GM12878 (cell line): Measurements from ENCODE around the gene ASH1L. TPM values are rescaled to one million over a fixed set of nuclear protein-coding genes. Genes with fewer than 3 reads are reported as not detected.

ENCODE experiments used
- ATAC-seq: fragments of 200-7000 bp; cut with Tn5 transposase; 3 replicates; pipeline ENCODE4 v1.9.1; 2020; ENCODE audit warnings: mild to moderate bottlenecking, moderate library complexity
- BruUV-seq: library from RNA; stranded (reverse); fragments of 400-500 nt; replicated peaks from 2 replicates; lab custom pipeline; 2021; lab: Mats Ljungman, UMichigan
- CTCF ChIA-PET: fragments of 300-600 bp; sonication (Branson Sonifier 250); formaldehyde crosslinking; extraction: SDS; loops from one replicate; lab custom pipeline; 2021; ENCODE audit warnings: inconsistent platforms; lab: Yijun Ruan, JAX
- POLR2A ChIA-PET: fragments of 350-600 bp; formaldehyde crosslinking; extraction: SDS; loops from one replicate; lab custom pipeline; 2021; ENCODE audit warnings: inconsistent platforms; lab: Charles Lee
- RAD21 ChIA-PET: fragments of 300-600 bp; sonication (Branson Sonifier 250); formaldehyde crosslinking; loops from one replicate; lab custom pipeline; 2023; ENCODE audit warnings: antibody characterized with exemption; ENCODE audit not compliant: unreplicated experiment; lab: Charles Lee
- SMC1A ChIA-PET: fragments of 300-600 bp; sonication (Branson Sonifier 250); formaldehyde crosslinking; loops from one replicate; lab custom pipeline; 2023; ENCODE audit not compliant: unreplicated experiment, uncharacterized antibody; lab: Charles Lee
- DNase-seq: peaks from one replicate; pipeline ENCODE4 v3.0.0-alpha.2; 2011; ENCODE audit warnings: low read depth, low spot score
- FAIRE-seq: peaks from 3 replicates; lab custom pipeline; 2011; peaks lifted over from hg19 to GRCh38; lab: Jason Lieb, UNC
- H2AFZ ChIP-seq: 2 replicates; pipeline ENCODE4 v1.6.0; 2011; ENCODE audit warnings: low read depth, low read length, control low read depth; ENCODE audit not compliant: control insufficient read depth
- H3K27ac ChIP-seq: 2 replicates; pipeline ENCODE4 v1.5.1; 2011; ENCODE audit warnings: control low read depth; ENCODE audit not compliant: control insufficient read depth, insufficient read depth
- H3K27me3 ChIP-seq, 2 experiments: replicated peaks in 1 of 2; 2 replicates each; pipeline versions ENCODE4 v1.6.0 to v1.6.1; 2011; ENCODE audit warnings: low read length in 1 of 2; ENCODE audit not compliant: control insufficient read depth in 2 of 2, insufficient read depth in 2 of 2
- H3K36me3 ChIP-seq, 2 experiments: 2 replicates each; pipeline ENCODE4 v1.5.1; 2011; ENCODE audit warnings: low read length in 1 of 2; ENCODE audit not compliant: control insufficient read depth in 2 of 2, insufficient read depth in 2 of 2
- H3K4me1 ChIP-seq: 2 replicates; pipeline ENCODE4 v1.6.1; 2011; ENCODE audit warnings: mild to moderate bottlenecking, low read length, moderate library complexity, mixed read lengths; ENCODE audit not compliant: control insufficient read depth, insufficient read depth
- H3K4me2 ChIP-seq: 2 replicates; pipeline ENCODE4 v1.6.0; 2011; ENCODE audit warnings: control low read depth; ENCODE audit not compliant: control insufficient read depth, insufficient read depth
- H3K4me3 ChIP-seq: fragments of 200-600 bp; sonication (generic); 2 replicates; pipeline ENCODE4 v1.5.1; 2016
- H3K79me2 ChIP-seq: 2 replicates; pipeline ENCODE4 v1.6.0; 2011; ENCODE audit warnings: low read length; ENCODE audit not compliant: control insufficient read depth, insufficient read depth
- H3K9ac ChIP-seq: 2 replicates; pipeline ENCODE4 v1.8.0; 2011; ENCODE audit warnings: low read length, control low read depth, mixed read lengths; ENCODE audit not compliant: control insufficient read depth, insufficient read depth
- H3K9me3 ChIP-seq: replicated peaks from 3 replicates; pipeline ENCODE4 v1.5.1; 2011; ENCODE audit warnings: mild to moderate bottlenecking, low read length; ENCODE audit not compliant: control insufficient read depth, insufficient read depth
- H4K20me1 ChIP-seq: 2 replicates; pipeline ENCODE4 v1.6.0; 2011; ENCODE audit not compliant: control insufficient read depth, insufficient read depth
- ATF7 ChIP-seq: fragments of 450-650 bp; IDR thresholded peaks from 2 replicates; pipeline ENCODE4 v1.6.1; 2016; ENCODE audit warnings: low read depth, mild to moderate bottlenecking
- BACH1 ChIP-seq: fragments of 450-650 bp; IDR thresholded peaks from 2 replicates; pipeline ENCODE4 v1.6.1; 2017; ENCODE audit warnings: mild to moderate bottlenecking, borderline replicate concordance
- CBFB ChIP-seq: IDR thresholded peaks from 2 replicates; pipeline ENCODE4 v1.6.1; 2016; ENCODE audit warnings: antibody characterized with exemption, low read depth
- DPF2 ChIP-seq: fragments of 450-650 bp; IDR thresholded peaks from 2 replicates; pipeline ENCODE4 v1.6.1; 2017; ENCODE audit warnings: mild to moderate bottlenecking
- IKZF2 ChIP-seq, 2 experiments: fragments of 450-650 bp; IDR thresholded peaks; 2 replicates each; pipeline ENCODE4 v1.6.1; 2017; ENCODE audit warnings: mild to moderate bottlenecking in 2 of 2, moderate library complexity in 2 of 2
- JUNB ChIP-seq: IDR thresholded peaks from 2 replicates; pipeline ENCODE4 v1.6.1; 2016; ENCODE audit warnings: antibody characterized with exemption, mild to moderate bottlenecking
- JUND ChIP-seq: IDR thresholded peaks from 2 replicates; pipeline ENCODE4 v1.6.1; 2012; ENCODE audit warnings: low read depth, mild to moderate bottlenecking, low read length, improper control_type of control experiment, moderate library complexity
- KAT2A ChIP-seq: conservative IDR thresholded peaks from 2 replicates; pipeline ENCODE4 v1.6.1; 2011; ENCODE audit warnings: low read depth, low read length; ENCODE audit not compliant: control insufficient read depth
- LARP7 ChIP-seq: fragments of 450-650 bp; IDR thresholded peaks from 2 replicates; pipeline ENCODE4 v1.6.1; 2017; ENCODE audit warnings: mild to moderate bottlenecking
- MEF2A ChIP-seq: IDR thresholded peaks from 2 replicates; pipeline ENCODE4 v1.6.1; 2011; ENCODE audit warnings: low read depth, mild to moderate bottlenecking, low read length, moderate library complexity; ENCODE audit not compliant: insufficient read depth
- NBN ChIP-seq: fragments of 450-650 bp; IDR thresholded peaks from 2 replicates; pipeline ENCODE4 v1.6.1; 2016
- RBBP5 ChIP-seq: fragments of 200-600 bp; sonication (generic); conservative IDR thresholded peaks from 2 replicates; pipeline ENCODE4 v1.6.1; 2016
- RELA ChIP-seq: fragments of 450-650 bp; IDR thresholded peaks from 2 replicates; pipeline ENCODE4 v1.8.0; 2014; ENCODE audit warnings: borderline replicate concordance; ENCODE audit not compliant: partially characterized antibody
- RUNX3 ChIP-seq: IDR thresholded peaks from 2 replicates; pipeline ENCODE4 v1.6.1; 2012; ENCODE audit warnings: low read length, inconsistent platforms
- SIN3A ChIP-seq: IDR thresholded peaks from 2 replicates; pipeline ENCODE4 v1.6.1; 2012; ENCODE audit warnings: low read depth, low read length, improper control_type of control experiment
- SMAD1 ChIP-seq: fragments of 450-650 bp; IDR thresholded peaks from 2 replicates; pipeline ENCODE4 v1.6.1; 2018; ENCODE audit warnings: mild to moderate bottlenecking, low read depth; ENCODE audit not compliant: partially characterized antibody
- SPI1 ChIP-seq: IDR thresholded peaks from 2 replicates; pipeline ENCODE4 v1.6.1; 2011; ENCODE audit warnings: low read depth, mild to moderate bottlenecking, low read length, moderate library complexity, borderline replicate concordance; ENCODE audit not compliant: insufficient read depth
- TBL1XR1 ChIP-seq: IDR thresholded peaks from 2 replicates; pipeline ENCODE4 v1.6.1; 2012; ENCODE audit warnings: low read depth, low read length, improper control_type of control experiment
- TCF12 ChIP-seq: IDR thresholded peaks from 2 replicates; pipeline ENCODE4 v1.6.1; 2011; ENCODE audit warnings: low read depth, mild to moderate bottlenecking, low read length
- TCF7 ChIP-seq: IDR thresholded peaks from 2 replicates; pipeline ENCODE4 v1.6.1; 2014; ENCODE audit warnings: antibody characterized with exemption, borderline replicate concordance
- ZNF24 ChIP-seq: fragments of 450-650 bp; IDR thresholded peaks from 2 replicates; pipeline ENCODE4 v1.6.1; 2017; ENCODE audit warnings: antibody characterized with exemption, mild to moderate bottlenecking
- WGBS: methylation state at CpG from one replicate; pipeline ENCODE4 v1.1.6; 2016; ENCODE audit warnings: low lambda C conversion rate; ENCODE audit not compliant: insufficient replicate concordance, insufficient coverage; ENCODE audit errors: missing lambda C conversion rate; 5-methylcytosine and 5-hydroxymethylcytosine counted together
- in situ Hi-C: fragments of 300-500 bp; cut with MboI; formaldehyde crosslinking; loops from 9 replicates; pipeline ENCODE4 v1.14.3; 2018; ENCODE audit warnings: mixed read lengths
- intact Hi-C: fragments of 100-400 bp; cut with micrococcal nuclease; formaldehyde crosslinking; loops from one replicate; pipeline ENCODE4 v1.14.2; 2022; ENCODE audit not compliant: unreplicated experiment
- polyA plus RNA-seq, 11 experiments: library from polyadenylated mRNA; depleted of rRNA in 4 of 11; unstranded in 6 of 11; stranded (reverse) in 5 of 11; fragments of >200 nt; fragmentation: Nextera tagmentation in 4 of 11; fragmentation: Illumina TruSeq in 1 of 11; extraction: Ambion mirVana in 4 of 11; extraction: Trizol in 1 of 11; gene quantifications; 1 replicate in 1 of 11; 2 replicates in 10 of 11; pipeline versions ENCODE4 v1.2.1 to v1.2.3, GENCODE V29; 2011 to 2016; ENCODE audit warnings: inconsistent platforms in 2 of 11, missing spikeins in 2 of 11, low read depth in 1 of 11
- total RNA-seq, 4 experiments: library from RNA; depleted of rRNA in 3 of 4; stranded (reverse); fragments of >200 nt in 3 of 4; fragmentation: Illumina TruSeq in 1 of 4; extraction: Trizol in 1 of 4; gene quantifications; 2 replicates each; pipeline versions ENCODE4 v1.2.1 to v1.2.3, GENCODE V29; 2013 to 2021
- TF ChIP-seq, protein P1 (sequence below), 3 experiments: IDR thresholded peaks in 2 of 3; conservative IDR thresholded peaks in 1 of 3; 2 replicates each; pipeline ENCODE4 v1.5.1; 2011; ENCODE audit warnings: low read depth in 3 of 3, low read length in 3 of 3, mild to moderate bottlenecking in 3 of 3, control low read depth in 2 of 3, moderate library complexity in 2 of 3, inconsistent platforms in 1 of 3, mixed read lengths in 1 of 3; ENCODE audit not compliant: control insufficient read depth in 2 of 3, insufficient read depth in 1 of 3; ENCODE audit errors: extremely low read depth in 1 of 3

Gene ASH1L
- total and polyA plus RNA-seq, 10 of the 15 experiments (the other 5 are each of a cell fraction or from before 2014, with no cell fraction given) = 1.7 to 23.9 (median 16.6) TPM

DNA sequence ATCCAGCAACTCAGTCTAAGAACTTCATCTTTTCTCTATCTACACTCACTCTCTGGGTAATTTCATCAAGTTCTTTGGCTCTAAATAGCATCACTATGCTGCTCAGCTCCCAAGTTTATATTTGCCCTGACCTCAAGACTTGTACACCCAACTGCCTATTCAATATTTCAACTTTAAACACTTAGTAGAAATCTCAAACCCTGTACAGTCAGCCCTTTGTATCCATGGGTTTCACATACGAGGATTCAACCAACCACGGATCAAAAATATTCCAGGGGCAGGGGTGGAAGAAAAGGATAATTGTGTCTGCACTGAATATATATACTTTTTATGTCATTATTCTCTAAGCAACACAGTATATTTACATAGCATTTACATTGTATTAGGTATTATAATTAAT, 13.9 kb downstream of the ASH1L start (continued):
- no peak for TF ChIP-seq MEF2A
- no peak for TF ChIP-seq JUNB
- TF ChIP-seq KAT2A = no peak
- TF ChIP-seq, all 136 proteins: peak for 0

DNA sequence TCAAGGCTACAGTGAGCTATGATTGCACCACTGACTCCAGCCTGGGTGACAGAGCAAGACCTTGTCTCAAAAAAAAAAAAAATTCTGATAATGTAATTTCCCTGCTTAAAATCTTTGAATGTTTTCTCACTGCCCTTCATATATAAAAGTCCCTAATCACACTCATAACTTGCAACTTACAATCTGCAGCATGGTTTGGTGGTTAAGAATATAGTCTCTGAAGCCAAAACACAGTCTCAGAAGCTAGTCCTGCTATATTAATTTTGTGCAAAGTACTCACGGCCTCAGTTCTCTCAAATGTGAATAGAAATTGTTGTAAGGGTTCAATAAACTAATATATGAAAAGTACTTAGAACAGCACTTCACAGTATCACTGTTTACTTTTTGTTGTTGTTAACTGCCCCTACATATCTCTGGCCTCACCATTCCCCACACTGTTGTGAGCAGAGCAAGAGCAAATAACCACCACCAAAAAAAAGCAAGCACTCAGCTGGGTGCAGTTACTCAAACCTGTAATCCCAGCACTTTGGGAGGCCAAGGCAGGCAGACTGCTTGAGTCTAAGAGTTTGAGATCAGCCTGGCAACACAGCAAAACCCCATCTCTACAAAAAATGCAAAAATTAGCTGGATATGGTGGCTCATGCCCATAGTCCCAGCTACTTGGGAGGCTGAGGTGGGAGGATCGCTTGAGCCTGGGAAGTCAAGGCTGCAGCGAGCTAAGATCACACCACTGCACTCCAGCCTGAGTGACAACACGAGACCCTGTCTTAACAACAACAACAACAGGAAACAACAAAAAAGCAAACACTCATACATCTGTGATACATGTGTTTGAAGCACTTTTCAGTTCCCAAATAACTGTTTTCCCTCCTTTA, 22.4 kb downstream of the ASH1L start:
- BruUV-seq = no TSS peak
- peaks cover 87% of the 10 kb centered on the region for H3K79me2 ChIP-seq
- in situ Hi-C loops (no loop called here), intact Hi-C loops (no loop called here)
- POLR2A ChIA-PET = interaction anchor here (0.7 to 1.5 kb wide), 5 partner anchors 8 to 420 kb away, joined by 3 to 10 read pairs (median 5); no protein-coding TSS in a partner anchor
- no peaks in the 10 kb centered on the region for H3K9me3 ChIP-seq
- peak overlapping the region; percentile 36 for H3K4me2 ChIP-seq
- RAD21 ChIA-PET = interaction anchor here (0.7 to 4.1 kb wide), 5 partner anchors 11 to 55 kb away, joined by 3 to 41 read pairs (median 4); no protein-coding TSS in a partner anchor
- H3K4me1 ChIP-seq = peaks cover 38% of the 10 kb centered on the region
- no peaks in the 10 kb centered on the region for H3K27me3 ChIP-seq
- FAIRE-seq (no peak), ATAC-seq (peak; percentile 58), DNase-seq (no peak)
- peaks cover 0 to 3% of the 10 kb centered on the region in 2 experiments; a peak in 1 of 4 replicates for H3K36me3 ChIP-seq
- H3K4me3 ChIP-seq = peak overlapping the region; percentile 2; the same call in 1 of the 2 replicates
- H4K20me1 ChIP-seq = no peaks in the 10 kb centered on the region
- H3K9ac ChIP-seq = no peak overlapping the region
- no peak overlapping the region for H2AFZ ChIP-seq
- CTCF ChIA-PET = interaction anchor here (0.5 to 1.1 kb wide), 3 partner anchors 36 to 443 kb away, joined by 3 to 4 read pairs (median 3); no protein-coding TSS in a partner anchor
- H3K27ac ChIP-seq = peak overlapping the region; percentile 80
- 41% methylated on average over 4 of the region's 4 CpGs for WGBS
- SMC1A ChIA-PET = interaction anchor here (0.6 to 4.8 kb wide), 7 partner anchors 8 to 419 kb away, joined by 3 to 44 read pairs (median 3); no protein-coding TSS in a partner anchor
- TF ChIP-seq CBFB = peak; percentile 7; the same call in 1 of the 2 replicates
- no peak for TF ChIP-seq RBBP5
- TF ChIP-seq JUNB = 0 out of 2 replicates have a peak, but pooled peaks have one; percentile 38
- TF ChIP-seq JUND = no peak
- 0 out of 2 replicates have a peak, but pooled peaks have one; percentile 21 for TF ChIP-seq TBL1XR1
- 0 out of 2 replicates have a peak, but pooled peaks have one; percentile 28 for TF ChIP-seq DPF2
- TF ChIP-seq RUNX3 = peak; percentile 70
- no peak for TF ChIP-seq TCF7
- no peak for TF ChIP-seq MEF2A
- TF ChIP-seq ATF7 = no peak
- TF ChIP-seq, protein P1, sequence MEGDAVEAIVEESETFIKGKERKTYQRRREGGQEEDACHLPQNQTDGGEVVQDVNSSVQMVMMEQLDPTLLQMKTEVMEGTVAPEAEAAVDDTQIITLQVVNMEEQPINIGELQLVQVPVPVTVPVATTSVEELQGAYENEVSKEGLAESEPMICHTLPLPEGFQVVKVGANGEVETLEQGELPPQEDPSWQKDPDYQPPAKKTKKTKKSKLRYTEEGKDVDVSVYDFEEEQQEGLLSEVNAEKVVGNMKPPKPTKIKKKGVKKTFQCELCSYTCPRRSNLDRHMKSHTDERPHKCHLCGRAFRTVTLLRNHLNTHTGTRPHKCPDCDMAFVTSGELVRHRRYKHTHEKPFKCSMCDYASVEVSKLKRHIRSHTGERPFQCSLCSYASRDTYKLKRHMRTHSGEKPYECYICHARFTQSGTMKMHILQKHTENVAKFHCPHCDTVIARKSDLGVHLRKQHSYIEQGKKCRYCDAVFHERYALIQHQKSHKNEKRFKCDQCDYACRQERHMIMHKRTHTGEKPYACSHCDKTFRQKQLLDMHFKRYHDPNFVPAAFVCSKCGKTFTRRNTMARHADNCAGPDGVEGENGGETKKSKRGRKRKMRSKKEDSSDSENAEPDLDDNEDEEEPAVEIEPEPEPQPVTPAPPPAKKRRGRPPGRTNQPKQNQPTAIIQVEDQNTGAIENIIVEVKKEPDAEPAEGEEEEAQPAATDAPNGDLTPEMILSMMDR (IDR thresholded peaks at IDR 0.05 in 2 of 3, conservative IDR thresholded peaks at IDR 0.05 in 1 of 3; ENCODE audit: control insufficient read depth in 2 of 3, extremely low read depth in 1 of 3, insufficient read depth in 1 of 3, low read depth in 3 of 3, low read length in 3 of 3) = no peak
- no peak for TF ChIP-seq SPI1
- no peak for TF ChIP-seq SMAD1
- TF ChIP-seq ZNF24 = peak; percentile 41; the same call in 1 of the 2 replicates
- TF ChIP-seq LARP7 = no peak
- 0 out of 2 replicates have a peak, but pooled peaks have one; percentile 42 for TF ChIP-seq BACH1
- no peak for TF ChIP-seq TCF12
- TF ChIP-seq SIN3A = no peak
- peak; percentile 20 to 56; a peak in 1 of 4 replicates for TF ChIP-seq IKZF2 (IDR thresholded peaks at IDR 0.05)
- TF ChIP-seq RELA = no peak
- TF ChIP-seq NBN = peak; percentile 21; the same call in 1 of the 2 replicates
